ENCODE results near the gene AFAP1. TPM values are rescaled to one million over a fixed set of nuclear protein-coding genes. Genes with fewer than 3 reads are reported as not detected.

AFAP1 gene
- total RNA-seq, 1 donor from 2014 or later = 48.3 TPM

DNA sequence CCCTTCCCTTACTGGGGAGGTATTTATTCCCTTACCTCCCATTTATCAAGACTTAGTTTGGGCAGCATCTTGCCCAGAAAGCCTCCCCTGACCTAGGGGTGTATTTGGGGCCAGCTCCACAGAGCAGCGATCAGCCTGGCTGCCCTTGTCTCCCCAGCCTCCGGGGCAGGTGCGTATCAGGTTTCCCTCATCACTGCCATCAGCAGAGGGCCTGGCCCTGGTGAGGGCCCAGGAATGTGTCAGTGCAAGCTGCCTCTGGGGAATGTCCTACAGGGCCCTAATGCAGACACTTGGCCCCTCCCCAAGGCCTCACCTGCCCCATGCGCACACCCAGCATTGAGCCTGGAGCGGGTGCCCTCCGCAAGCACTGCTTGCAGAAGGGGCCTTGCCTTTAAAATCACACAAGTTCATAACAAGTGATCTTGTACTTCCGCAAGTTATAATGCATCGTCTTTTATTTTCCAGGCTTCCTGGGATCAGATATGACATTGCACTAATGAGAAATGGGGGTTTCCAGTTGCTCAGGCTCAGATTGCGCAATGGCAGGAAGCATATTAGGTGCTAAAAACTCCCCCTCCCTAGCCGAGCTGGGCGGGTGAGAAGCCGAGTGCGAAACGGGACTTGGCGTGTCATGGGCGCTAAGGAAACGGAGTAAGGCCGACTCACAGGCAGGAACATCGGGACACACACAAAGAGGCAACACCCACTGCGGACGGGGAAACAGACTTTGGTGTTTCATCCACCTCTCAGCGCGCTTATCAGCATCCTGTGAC lies 25.4 kb upstream of the AFAP1 start:
- Mint-ChIP-seq H3K4me3 (no peak overlapping the region), H3K9me3 (no peaks in the 10 kb centered on the region), H3K4me1 (ENCODE audit: low read depth) (peaks cover 74% of the 10 kb centered on the region), H3K36me3 (ENCODE audit: low read depth) (peaks cover 7% of the 10 kb centered on the region), H3K27me3 (ENCODE audit: insufficient read depth) (peaks cover 1% of the 10 kb centered on the region), H3K27ac (peak overlapping the region; percentile 73)
- no peak for DNase-seq (ENCODE audit: low spot score)
- intact Hi-C loops (cut with micrococcal nuclease) = loop anchor here (5.0 to 10.0 kb wide), 5 partner anchors 208 to 1783 kb away; partner anchors contain the start of gene MRFAP1L1

DNA sequence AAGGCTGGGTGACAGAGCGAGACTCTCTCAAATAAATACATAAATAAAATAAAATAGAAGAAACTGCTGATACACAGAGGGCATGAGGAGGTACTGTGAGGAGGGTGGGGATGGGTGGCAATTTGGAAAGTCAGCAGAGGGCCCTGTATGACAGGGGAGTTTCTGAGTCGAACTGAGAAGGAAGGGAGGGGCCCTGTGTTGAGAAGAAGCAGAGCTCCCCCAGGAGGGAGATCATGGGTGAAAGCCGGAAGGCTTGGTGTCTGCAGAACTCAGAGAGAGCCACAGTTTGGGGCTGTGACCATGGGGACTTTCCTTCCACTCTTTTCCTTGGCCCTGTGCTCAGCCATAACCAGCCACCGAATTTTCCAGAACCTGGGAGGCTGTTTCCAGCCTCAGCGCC lies 24.8 kb upstream of the AFAP1 start:
- DNase-seq (ENCODE audit: low spot score) = no peak
- peaks cover 2% of the 10 kb centered on the region for H3K36me3 Mint-ChIP-seq (ENCODE audit: low read depth)
- no peak overlapping the region for H3K4me3 Mint-ChIP-seq
- intact Hi-C loops (cut with micrococcal nuclease) = loop anchor here (5.0 to 10.0 kb wide), 5 partner anchors 207 to 1782 kb away; partner anchors contain the start of gene MRFAP1L1
- peaks cover 68% of the 10 kb centered on the region for H3K4me1 Mint-ChIP-seq (ENCODE audit: low read depth)
- no peaks in the 10 kb centered on the region for H3K9me3 Mint-ChIP-seq
- peak overlapping the region; percentile 73 for H3K27ac Mint-ChIP-seq
- H3K27me3 Mint-ChIP-seq (ENCODE audit: insufficient read depth) = peaks cover 1% of the 10 kb centered on the region

GRCh38 chr4:7963691-7964090 lies 24.0 kb upstream of the AFAP1 start:
- Mint-ChIP-seq H3K4me3 (no peak overlapping the region), H3K27ac (no peak overlapping the region), H3K27me3 (ENCODE audit: insufficient read depth) (peaks cover 1% of the 10 kb centered on the region), H3K36me3 (ENCODE audit: low read depth) (peaks cover 2% of the 10 kb centered on the region), H3K9me3 (no peaks in the 10 kb centered on the region), H3K4me1 (ENCODE audit: low read depth) (peaks cover 68% of the 10 kb centered on the region)
- no peak for DNase-seq (ENCODE audit: low spot score)
- intact Hi-C loops (cut with micrococcal nuclease) = loop anchor here (5.0 to 10.0 kb wide), 5 partner anchors 206 to 1781 kb away; partner anchors contain the start of gene MRFAP1L1

GRCh38 chr4:7962609-7963508 lies 23.2 kb upstream of the AFAP1 start:
- H3K27me3 Mint-ChIP-seq (ENCODE audit: insufficient read depth) = peaks cover 1% of the 10 kb centered on the region
- DNase-seq (ENCODE audit: low spot score) = no peak
- intact Hi-C loops (cut with micrococcal nuclease) = loop anchor here (5.0 to 10.0 kb wide), 5 partner anchors 206 to 1781 kb away; partner anchors contain the start of gene MRFAP1L1
- peaks cover 2% of the 10 kb centered on the region for H3K36me3 Mint-ChIP-seq (ENCODE audit: low read depth)
- peak overlapping the region; percentile 91 for H3K27ac Mint-ChIP-seq
- H3K4me1 Mint-ChIP-seq (ENCODE audit: low read depth) = peaks cover 66% of the 10 kb centered on the region
- no peak overlapping the region for H3K4me3 Mint-ChIP-seq
- H3K9me3 Mint-ChIP-seq = no peaks in the 10 kb centered on the region

DNA sequence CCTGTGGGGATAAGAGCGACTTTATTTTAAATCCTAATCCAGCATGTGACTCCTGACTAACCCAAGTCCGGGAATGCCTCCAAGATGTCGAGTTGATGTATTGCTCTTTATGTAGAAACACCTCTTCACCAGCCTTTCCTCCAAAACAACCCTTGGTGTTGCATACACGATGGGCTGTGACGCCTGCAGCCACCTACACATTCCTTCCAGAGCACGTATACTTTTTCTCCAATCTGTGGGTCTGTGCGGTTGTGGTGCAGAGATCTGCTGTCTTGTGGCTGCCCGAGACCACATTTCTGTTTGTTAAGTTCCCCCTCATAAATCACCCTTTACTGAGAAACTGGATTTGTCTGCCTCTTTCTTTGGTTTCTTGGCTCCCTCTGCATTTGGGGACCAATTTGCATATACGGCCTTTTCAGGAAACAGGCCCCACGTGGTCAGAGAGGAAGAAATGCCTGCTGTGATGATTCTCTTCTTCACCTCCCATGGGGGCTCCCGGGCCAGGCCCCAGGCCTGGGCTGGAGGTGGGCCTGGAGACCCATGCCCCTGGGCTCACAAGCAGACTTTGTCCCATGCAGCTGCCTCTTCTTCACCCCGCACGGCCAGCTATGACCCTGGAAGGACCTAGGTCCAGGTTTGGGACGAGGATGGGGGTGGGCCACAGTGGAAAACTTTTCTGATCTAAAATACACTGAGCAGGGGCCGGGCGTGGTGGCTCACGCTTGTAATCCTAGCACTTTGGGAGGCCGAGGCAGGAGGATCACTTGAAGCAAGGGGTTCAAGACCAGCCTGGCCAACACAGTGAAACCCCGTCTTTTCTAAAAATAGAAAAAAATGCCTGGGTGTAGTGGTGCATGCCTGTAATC lies 21.4 kb upstream of the AFAP1 start:
- H3K4me1 Mint-ChIP-seq (ENCODE audit: low read depth) = peaks cover 66% of the 10 kb centered on the region
- no peaks in the 10 kb centered on the region for H3K9me3 Mint-ChIP-seq
- peak; percentile 70 for DNase-seq (ENCODE audit: low spot score)
- peak overlapping the region; percentile 3 for H3K4me3 Mint-ChIP-seq
- peak overlapping the region; percentile 73 for H3K27ac Mint-ChIP-seq
- peaks cover 4% of the 10 kb centered on the region for H3K27me3 Mint-ChIP-seq (ENCODE audit: insufficient read depth)
- H3K36me3 Mint-ChIP-seq (ENCODE audit: low read depth) = peaks cover 4% of the 10 kb centered on the region
- intact Hi-C loops (cut with micrococcal nuclease) = loop anchor here (1.0 to 10.0 kb wide), 12 partner anchors 8 to 1779 kb away; partner anchors contain the start of genes AFAP1 and MRFAP1L1

DNA sequence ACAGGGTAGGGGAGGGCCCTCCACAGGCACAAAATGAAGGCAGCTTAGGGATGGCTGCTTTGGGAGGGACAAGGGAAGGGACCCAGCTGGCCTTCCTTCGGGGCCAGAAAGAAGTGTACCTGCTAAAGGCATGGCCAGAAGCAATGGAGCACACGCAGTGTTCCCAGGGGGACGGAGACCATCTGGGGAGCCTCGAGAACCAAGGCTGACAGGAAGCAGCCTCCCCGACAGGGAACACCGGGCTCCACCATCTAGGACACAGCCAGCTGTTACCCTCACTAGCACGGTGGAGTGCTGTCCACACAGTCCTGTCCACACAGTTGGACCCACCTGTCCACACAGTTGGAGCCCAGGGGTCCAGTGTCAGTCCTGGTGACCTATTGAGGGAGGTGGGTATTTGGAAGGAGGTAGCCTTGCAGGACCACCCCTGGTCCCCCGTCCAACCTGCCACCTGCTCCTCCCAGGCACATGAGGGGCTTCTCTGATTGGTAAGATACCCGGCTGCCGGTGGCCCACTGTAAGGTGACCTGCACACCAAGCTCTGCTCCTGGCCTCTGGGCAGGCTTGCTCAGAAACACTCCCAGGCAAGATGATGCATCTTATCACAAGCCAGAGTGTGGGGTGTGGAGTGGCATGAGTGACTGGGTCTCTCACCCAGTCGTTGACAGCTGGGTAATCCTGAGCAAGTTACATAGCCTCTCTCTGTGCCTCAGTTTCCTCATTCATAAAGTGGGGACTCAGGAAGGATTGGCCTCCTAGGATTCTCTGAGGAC lies 20.5 kb upstream of the AFAP1 start:
- intact Hi-C loops (cut with micrococcal nuclease) = loop anchor here (1.0 to 10.0 kb wide), 10 partner anchors 9 to 1778 kb away; partner anchors contain the start of genes AFAP1 and MRFAP1L1
- Mint-ChIP-seq H3K9me3 (no peaks in the 10 kb centered on the region), H3K36me3 (ENCODE audit: low read depth) (peaks cover 4% of the 10 kb centered on the region), H3K27me3 (ENCODE audit: insufficient read depth) (peaks cover 4% of the 10 kb centered on the region), H3K4me1 (ENCODE audit: low read depth) (peaks cover 59% of the 10 kb centered on the region), H3K4me3 (peak overlapping the region; percentile 3), H3K27ac (peak overlapping the region; percentile 73)
- no peak for DNase-seq (ENCODE audit: low spot score)

- peaks cover 48% of the 10 kb centered on the region for H3K4me1 Mint-ChIP-seq (ENCODE audit: low read depth)
- peak overlapping the region; percentile 15 for H3K4me3 Mint-ChIP-seq
- H3K36me3 Mint-ChIP-seq (ENCODE audit: low read depth) = peaks cover 4% of the 10 kb centered on the region
- intact Hi-C loops (cut with micrococcal nuclease) = no loop called here
- DNase-seq (ENCODE audit: low spot score) = no peak
- no peaks in the 10 kb centered on the region for H3K9me3 Mint-ChIP-seq
- peak overlapping the region; percentile 34 for H3K27ac Mint-ChIP-seq
- H3K27me3 Mint-ChIP-seq (ENCODE audit: insufficient read depth) = peaks cover 4% of the 10 kb centered on the region
These were observed 19.4 kb upstream of the AFAP1 start for GRCh38 chr4:7959078-7959477.

DNA sequence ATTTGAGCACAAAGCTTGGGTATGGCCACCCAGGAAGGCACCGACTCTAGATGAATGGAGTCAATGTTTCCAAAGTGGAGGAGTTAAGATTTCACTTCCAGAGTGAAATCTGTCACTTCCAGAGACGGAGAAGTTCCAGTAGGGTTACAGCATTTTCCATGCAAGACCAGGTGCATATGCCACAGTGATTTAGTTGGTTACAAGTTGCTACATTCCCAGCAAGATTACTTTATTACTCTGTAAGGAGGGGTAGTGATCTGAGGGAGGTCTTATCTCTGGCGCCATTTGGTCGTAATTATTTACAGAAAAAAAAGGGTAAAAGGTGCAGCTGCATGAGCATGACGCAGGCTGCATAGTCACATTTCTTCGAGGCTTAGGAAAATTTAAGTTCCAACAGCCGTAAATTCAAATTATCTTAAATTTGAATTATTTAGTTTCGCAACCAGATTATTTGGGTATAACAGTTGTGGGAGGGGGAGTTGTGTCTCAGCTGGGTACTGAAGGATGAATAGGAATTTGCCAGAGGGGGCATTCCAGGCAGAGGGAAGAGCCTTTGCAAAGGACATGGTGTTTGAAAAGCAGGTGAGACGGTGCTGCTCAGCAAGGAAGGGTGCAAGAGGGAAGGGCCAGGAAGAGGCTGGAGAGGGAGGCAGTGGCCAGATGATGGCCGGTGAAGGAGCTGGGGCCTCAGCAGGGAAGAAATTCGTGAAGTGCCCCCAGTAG lies 17.4 kb upstream of the AFAP1 start:
- peaks cover 30% of the 10 kb centered on the region for H3K4me1 Mint-ChIP-seq (ENCODE audit: low read depth)
- no peak overlapping the region for H3K4me3 Mint-ChIP-seq
- DNase-seq (ENCODE audit: low spot score) = no peak
- H3K9me3 Mint-ChIP-seq = peaks cover 4% of the 10 kb centered on the region
- peaks cover 2% of the 10 kb centered on the region for H3K27me3 Mint-ChIP-seq (ENCODE audit: insufficient read depth)
- peaks cover 2% of the 10 kb centered on the region for H3K36me3 Mint-ChIP-seq (ENCODE audit: low read depth)
- intact Hi-C loops (cut with micrococcal nuclease) = no loop called here
- H3K27ac Mint-ChIP-seq = peak overlapping the region; percentile 11

DNA sequence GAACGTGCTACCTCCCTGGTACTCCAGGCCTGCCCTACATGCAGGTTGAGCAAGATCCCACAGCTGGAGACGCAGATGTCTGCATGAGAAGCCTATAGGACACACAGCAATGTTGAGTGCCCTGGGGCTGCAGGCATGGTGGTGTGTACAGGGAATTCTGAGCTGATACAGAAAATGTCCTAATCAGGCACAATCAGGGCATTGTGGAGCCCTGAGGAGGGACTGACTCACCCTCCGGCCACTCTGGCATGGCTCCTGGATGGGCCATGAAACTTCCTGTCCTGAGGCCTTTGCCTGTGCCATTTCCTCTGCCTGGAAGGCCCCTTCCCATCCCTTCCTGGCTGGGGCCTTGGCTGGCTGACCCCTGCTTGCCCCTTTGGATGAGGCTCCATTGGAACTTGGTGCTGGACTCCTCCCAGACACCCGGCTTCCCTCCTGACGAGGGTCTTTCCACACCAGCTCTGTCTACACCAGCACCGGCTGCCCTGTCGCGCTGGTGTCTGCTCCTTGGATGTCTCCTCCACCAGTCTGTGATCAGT lies 16.7 kb upstream of the AFAP1 start:
- no peak for DNase-seq (ENCODE audit: low spot score)
- peaks cover 2% of the 10 kb centered on the region for H3K36me3 Mint-ChIP-seq (ENCODE audit: low read depth)
- peaks cover 12% of the 10 kb centered on the region for H3K9me3 Mint-ChIP-seq
- H3K4me1 Mint-ChIP-seq (ENCODE audit: low read depth) = peaks cover 30% of the 10 kb centered on the region
- H3K27ac Mint-ChIP-seq = no peak overlapping the region
- no peak overlapping the region for H3K4me3 Mint-ChIP-seq
- intact Hi-C loops (cut with micrococcal nuclease) = no loop called here
- H3K27me3 Mint-ChIP-seq (ENCODE audit: insufficient read depth) = peaks cover 2% of the 10 kb centered on the region

GRCh38 chr4:7955393-7955792 lies 15.7 kb upstream of the AFAP1 start:
- peaks cover 23% of the 10 kb centered on the region for H3K4me1 Mint-ChIP-seq (ENCODE audit: low read depth)
- peaks cover 2% of the 10 kb centered on the region for H3K27me3 Mint-ChIP-seq (ENCODE audit: insufficient read depth)
- H3K9me3 Mint-ChIP-seq = peaks cover 20% of the 10 kb centered on the region
- peaks cover 2% of the 10 kb centered on the region for H3K36me3 Mint-ChIP-seq (ENCODE audit: low read depth)
- DNase-seq (ENCODE audit: low spot score) = no peak
- no peak overlapping the region for H3K4me3 Mint-ChIP-seq
- intact Hi-C loops (cut with micrococcal nuclease) = no loop called here
- H3K27ac Mint-ChIP-seq = no peak overlapping the region

GRCh38 chr4:7952615-7953014 lies 13.0 kb upstream of the AFAP1 start:
- DNase-seq (ENCODE audit: low spot score) = no peak
- intact Hi-C loops (cut with micrococcal nuclease) = no loop called here
- Mint-ChIP-seq H3K27ac (no peak overlapping the region), H3K9me3 (peaks cover 20% of the 10 kb centered on the region), H3K4me3 (no peak overlapping the region), H3K4me1 (ENCODE audit: low read depth) (peaks cover 24% of the 10 kb centered on the region), H3K27me3 (ENCODE audit: insufficient read depth) (peaks cover 6% of the 10 kb centered on the region), H3K36me3 (ENCODE audit: low read depth) (peaks cover 2% of the 10 kb centered on the region)
